ENCODE results near the gene MRPL54.

MRPL54 gene

GRCh38 chr19:3762501-3763459 is at the start of gene MRPL54:
TSS of gene MRPL54 (plus strand) at chr19:3762682. CDS start at chr19:3762701, 19 bp downstream.
- Histone ChIP-seq H3K36me3 (peaks cover 16 to 52% (median 39%) of the 10 kb centered on the region in 3 donors), H3K4me1 (peaks cover 0 to 43% (median 35%) of the 10 kb centered on the region in 4 donors), H3K27ac (peak within 1 kb of the TSS; percentile 95 to 99), H3K9me3 (no peaks in the 10 kb centered on the region), H3K4me3 (peak within 1 kb of the TSS; percentile 77 to 92), H3K27me3 (no peaks in the 10 kb centered on the region)
- DNase-seq: peak; percentile 99 to 100
- intact Hi-C loops (cut with DNase I; ENCODE audit: low total_unique reads): loop anchor here (10.0 kb wide), 1 partner anchor 202 kb away; no protein-coding TSS in a partner anchor
- peak in 1 of 2 experiments; percentile 22 for TF ChIP-seq CTCF (IDR thresholded peaks at IDR 0.05)

DNA sequence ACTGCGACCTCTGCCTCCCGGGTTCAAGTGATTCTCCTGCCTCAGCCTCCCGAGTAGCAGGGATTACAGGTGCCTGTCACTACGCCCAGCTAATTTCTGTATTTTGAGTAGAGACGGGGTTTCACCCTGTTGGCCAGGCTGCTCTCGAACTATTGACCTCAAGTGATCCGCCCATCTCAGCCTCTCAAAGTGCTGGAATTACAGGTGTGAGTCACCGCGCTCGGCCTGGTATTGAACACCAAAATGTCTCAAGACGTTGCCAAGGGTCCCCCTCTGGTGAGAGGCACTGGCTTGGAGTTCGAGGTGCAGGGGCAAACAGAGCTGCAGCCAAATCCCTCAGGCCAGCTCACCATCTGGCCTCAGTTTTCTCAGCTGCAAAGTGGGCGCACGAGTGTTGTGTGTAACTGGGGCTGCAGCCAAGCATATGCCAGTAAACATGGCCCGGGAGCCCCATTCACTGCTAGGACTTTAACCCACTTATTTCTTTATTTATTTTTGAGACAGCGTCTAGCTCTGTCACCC is 46.3 kb upstream of the MRPL54 start:
- H3K27ac ChIP-seq: no peak overlapping the region
- no peak for TF ChIP-seq CTCF (IDR thresholded peaks at IDR 0.05)
- H3K9me3 ChIP-seq: no peaks in the 10 kb centered on the region
- H3K4me1 ChIP-seq: peaks cover 0 to 14% (median 8%) of the 10 kb centered on the region in 4 donors
- DNase-seq: no peak
- H3K27me3 ChIP-seq: peaks cover 2 to 47% of the 10 kb centered on the region in 2 donors
- no peaks in the 10 kb centered on the region for H3K36me3 ChIP-seq
- intact Hi-C loops (cut with DNase I; ENCODE audit: low total_unique reads): no loop called here
- H3K4me3 ChIP-seq: no peak overlapping the region

- H3K4me1 ChIP-seq: peaks cover 0 to 31% (median 17%) of the 10 kb centered on the region in 4 donors
Observed at GRCh38 chr19:3719868-3720267, 42.6 kb upstream of the MRPL54 start.

GRCh38 chr19:3720349-3720917 is 42.0 kb upstream of the MRPL54 start:
- peaks cover 0 to 31% (median 17%) of the 10 kb centered on the region in 4 donors for H3K4me1 ChIP-seq
- no peak overlapping the region for H3K27ac ChIP-seq
- no peak for DNase-seq
- peaks cover 5 to 87% of the 10 kb centered on the region in 2 donors for H3K27me3 ChIP-seq
- no peak overlapping the region for H3K4me3 ChIP-seq
- no peaks in the 10 kb centered on the region for H3K9me3 ChIP-seq
- TF ChIP-seq CTCF (IDR thresholded peaks at IDR 0.05): no peak
- intact Hi-C loops (cut with DNase I; ENCODE audit: low total_unique reads): no loop called here
- H3K36me3 ChIP-seq: no peaks in the 10 kb centered on the region

More at GRCh38 chr19:3719868-3720267, 42.6 kb upstream of the MRPL54 start:
- DNase-seq: no peak
- no peak overlapping the region for H3K27ac ChIP-seq
- intact Hi-C loops (cut with DNase I; ENCODE audit: low total_unique reads): no loop called here
- TF ChIP-seq CTCF (IDR thresholded peaks at IDR 0.05): no peak
- H3K27me3 ChIP-seq: peaks cover 5 to 82% of the 10 kb centered on the region in 2 donors
- H3K4me3 ChIP-seq: no peak overlapping the region
- H3K36me3 ChIP-seq: no peaks in the 10 kb centered on the region
- H3K9me3 ChIP-seq: no peaks in the 10 kb centered on the region

GRCh38 chr19:3721131-3721886 is 41.2 kb upstream of the MRPL54 start:
- H3K4me1 ChIP-seq: peaks cover 0 to 31% (median 17%) of the 10 kb centered on the region in 4 donors
- H3K36me3 ChIP-seq: no peaks in the 10 kb centered on the region
- intact Hi-C loops (cut with DNase I; ENCODE audit: low total_unique reads): no loop called here
- H3K27ac ChIP-seq: no peak overlapping the region
- H3K9me3 ChIP-seq: no peaks in the 10 kb centered on the region
- H3K4me3 ChIP-seq: no peak overlapping the region
- no peak for TF ChIP-seq CTCF (IDR thresholded peaks at IDR 0.05)
- peak; percentile 46 to 78 for DNase-seq
- H3K27me3 ChIP-seq: peaks cover 5 to 86% of the 10 kb centered on the region in 2 donors

All from tibial artery (tissue), 4 donors.